WTC11 (cell line): ENCODE data around the gene TMEM121. TPM values are rescaled to one million over a fixed set of nuclear protein-coding genes. Genes with fewer than 3 reads are reported as not detected.
A peak's percentile ranks its signal among the peaks of the same experiment; 100 is the strongest.

Experiments used
- ATF1 ChIP-seq: sonication (generic); formaldehyde crosslinking; IDR thresholded peaks from 2 replicates; pipeline ENCODE4 v1.8.1; 2023; ENCODE audit warnings: mild to moderate bottlenecking, moderate library complexity, missing genetic modification reagents
- CBFB ChIP-seq: sonication (generic); formaldehyde crosslinking; IDR thresholded peaks from 2 replicates; pipeline ENCODE4 v1.8.1; 2022; ENCODE audit warnings: mild to moderate bottlenecking, low read depth, missing genetic modification reagents
- E2F1 ChIP-seq: sonication (generic); formaldehyde crosslinking; IDR thresholded peaks from 2 replicates; pipeline ENCODE4 v1.8.0; 2022; ENCODE audit warnings: mild to moderate bottlenecking, missing genetic modification reagents
- E2F4 ChIP-seq: sonication (generic); formaldehyde crosslinking; IDR thresholded peaks from 2 replicates; pipeline ENCODE4 v1.8.1; 2022; ENCODE audit warnings: low read depth, mild to moderate bottlenecking, moderate library complexity, missing genetic modification reagents, borderline replicate concordance
- ESRRA ChIP-seq: sonication (generic); formaldehyde crosslinking; IDR thresholded peaks from 2 replicates; pipeline ENCODE4 v1.8.1; 2022; ENCODE audit warnings: mild to moderate bottlenecking, missing genetic modification reagents, borderline replicate concordance
- ETV6 ChIP-seq: sonication (generic); formaldehyde crosslinking; IDR thresholded peaks from 2 replicates; pipeline ENCODE4 v1.8.1; 2022; ENCODE audit warnings: mild to moderate bottlenecking, missing genetic modification reagents
- FOXP1 ChIP-seq: sonication (generic); formaldehyde crosslinking; IDR thresholded peaks from 2 replicates; pipeline ENCODE4 v1.8.0; 2022; ENCODE audit warnings: missing genetic modification reagents, mild to moderate bottlenecking, moderate library complexity, borderline replicate concordance
- GTF2I ChIP-seq: fragments of 250-450 bp; sonication (Bioruptor Pico); conservative IDR thresholded peaks from 2 replicates; pipeline ENCODE4 v1.4.0; 2021; ENCODE audit warnings: mild to moderate bottlenecking
- KAT7 ChIP-seq: sonication (generic); formaldehyde crosslinking; IDR thresholded peaks from 2 replicates; pipeline ENCODE4 v1.8.1; 2023; ENCODE audit warnings: missing genetic modification reagents, mild to moderate bottlenecking, borderline replicate concordance
- MAX ChIP-seq: sonication (generic); formaldehyde crosslinking; IDR thresholded peaks from 2 replicates; pipeline ENCODE4 v1.8.0; 2022; ENCODE audit warnings: mild to moderate bottlenecking, missing genetic modification reagents
- NFATC4 ChIP-seq: fragments of 250-450 bp; sonication (Bioruptor Pico); IDR thresholded peaks from 2 replicates; pipeline ENCODE4 v1.9.0; 2021; ENCODE audit warnings: mild to moderate bottlenecking
- NFYB ChIP-seq: sonication (generic); formaldehyde crosslinking; conservative IDR thresholded peaks from 2 replicates; pipeline ENCODE4 v1.8.0; 2022; ENCODE audit warnings: low read depth, missing genetic modification reagents
- NR1H2 ChIP-seq: sonication (generic); formaldehyde crosslinking; IDR thresholded peaks from 2 replicates; pipeline ENCODE4 v1.9.0; 2021; ENCODE audit warnings: mild to moderate bottlenecking, moderate library complexity, missing genetic modification reagents
- SOX15 ChIP-seq: fragments of 250-450 bp; sonication (Bioruptor Pico); IDR thresholded peaks from 2 replicates; pipeline ENCODE4 v1.9.0; 2021; ENCODE audit warnings: mild to moderate bottlenecking
- TEAD1 ChIP-seq: sonication (generic); formaldehyde crosslinking; IDR thresholded peaks from 2 replicates; pipeline ENCODE4 v1.8.0; 2022; ENCODE audit warnings: mild to moderate bottlenecking, missing genetic modification reagents
- TP53 ChIP-seq: sonication (generic); formaldehyde crosslinking; IDR thresholded peaks from 2 replicates; pipeline ENCODE4 v1.8.1; 2023; ENCODE audit warnings: mild to moderate bottlenecking, missing genetic modification reagents
- USF1 ChIP-seq: sonication (generic); formaldehyde crosslinking; IDR thresholded peaks from 2 replicates; pipeline ENCODE4 v1.8.0; 2022; ENCODE audit warnings: mild to moderate bottlenecking, missing genetic modification reagents
- ZMAT4 ChIP-seq: fragments of 250-450 bp; sonication (Bioruptor Pico); IDR thresholded peaks from 2 replicates; pipeline ENCODE4 v1.9.0; 2021; ENCODE audit warnings: mild to moderate bottlenecking
- ZNF219 ChIP-seq: sonication (generic); formaldehyde crosslinking; IDR thresholded peaks from 2 replicates; pipeline ENCODE4 v1.8.0; 2023; ENCODE audit warnings: missing genetic modification reagents, mild to moderate bottlenecking, borderline replicate concordance
- ZNF232 ChIP-seq: sonication (generic); formaldehyde crosslinking; IDR thresholded peaks from 2 replicates; pipeline ENCODE4 v1.8.0; 2022; ENCODE audit warnings: mild to moderate bottlenecking, missing genetic modification reagents
- ZNF263 ChIP-seq: sonication (generic); formaldehyde crosslinking; IDR thresholded peaks from 2 replicates; pipeline ENCODE4 v1.8.1; 2022; ENCODE audit warnings: low read depth, mild to moderate bottlenecking, moderate library complexity, missing genetic modification reagents
- ZNF281 ChIP-seq: sonication (generic); formaldehyde crosslinking; IDR thresholded peaks from 2 replicates; pipeline ENCODE4 v1.8.0; 2023; ENCODE audit warnings: mild to moderate bottlenecking, missing genetic modification reagents
- ZNF396 ChIP-seq: fragments of 250-450 bp; sonication (Bioruptor Pico); IDR thresholded peaks from 2 replicates; pipeline ENCODE4 v1.8.0; 2021; ENCODE audit warnings: mild to moderate bottlenecking, moderate library complexity, borderline replicate concordance
- ZNF423 ChIP-seq: fragments of 250-450 bp; sonication (Bioruptor Pico); IDR thresholded peaks from 2 replicates; pipeline ENCODE4 v2.1.2; 2022; ENCODE audit warnings: mild to moderate bottlenecking, moderate library complexity
- ZNF532 ChIP-seq: fragments of 250-450 bp; sonication (Bioruptor Pico); IDR thresholded peaks from 2 replicates; pipeline ENCODE4 v1.9.0; 2021; ENCODE audit warnings: mild to moderate bottlenecking, borderline replicate concordance
- ZNF671 ChIP-seq: fragments of 250-450 bp; sonication (Bioruptor Pico); IDR thresholded peaks from 2 replicates; pipeline ENCODE4 v1.8.0; 2021; ENCODE audit warnings: mild to moderate bottlenecking
- ZSCAN18 ChIP-seq: fragments of 250-450 bp; sonication (Bioruptor Pico); IDR thresholded peaks from 2 replicates; pipeline ENCODE4 v2.1.2; 2022; ENCODE audit warnings: mild to moderate bottlenecking, moderate library complexity
- total RNA-seq: library from RNA; stranded (reverse); gene quantifications from 3 replicates; pipeline ENCODE4 v1.2.3, GENCODE V29; 2021

The TMEM121 gene
- total RNA-seq, 1 experiment from 2014 or later = 0.81 TPM

GRCh38 chr14:105490572-105491365 is 35.6 kb upstream of the TMEM121 start, which contains the start of gene TEDC1 (continued):
- TF ChIP-seq E2F1 (CRISPR knock-in tag) (0 out of 2 replicates have a peak, but pooled peaks have one; percentile 65), ZNF532 (CRISPR knock-in tag) (no peak), NFATC4 (no peak), ATF1 (no peak), TEAD1 (CRISPR knock-in tag) (peak; percentile 35; the same call in 1 of the 2 replicates), KAT7 (no peak), ZNF263 (CRISPR knock-in tag) (no peak), MAX (peak; percentile 61; the same call in 1 of the 2 replicates), FOXP1 (CRISPR knock-in tag) (peak; percentile 53; the same call in 1 of the 2 replicates), E2F4 (peak; percentile 94), TP53 (CRISPR knock-in tag) (peak; percentile 54; the same call in 1 of the 2 replicates), ETV6 (CRISPR knock-in tag) (peak; percentile 90), NR1H2 (CRISPR knock-in tag) (no peak), ESRRA (peak; percentile 84; the same call in 1 of the 2 replicates), GTF2I (CRISPR knock-in tag) (no peak), ZNF396 (CRISPR knock-in tag) (no peak), SOX15 (CRISPR knock-in tag) (no peak), CBFB (CRISPR knock-in tag) (no peak), ZNF671 (CRISPR knock-in tag) (no peak), ZNF219 (CRISPR knock-in tag) (0 out of 2 replicates have a peak, but pooled peaks have one; percentile 14), ZMAT4 (CRISPR knock-in tag) (no peak), ZNF232 (CRISPR knock-in tag) (peak; percentile 85), ZNF423 (CRISPR knock-in tag) (peak; percentile 92), ZNF281 (CRISPR knock-in tag) (peak; percentile 74; the same call in 1 of the 2 replicates), NFYB (peak; percentile 96), USF1 (CRISPR knock-in tag) (no peak; the same call in 1 of the 2 replicates), ZSCAN18 (CRISPR knock-in tag) (no peak)
